Osteocyte (in vitro differentiated cells): Measurements from ENCODE around the gene UBAP1L. TPM values are rescaled to one million over a fixed set of nuclear protein-coding genes. Genes with fewer than 3 reads are reported as not detected.
"Not testable (repeated sequence)": the region's sequence is repeated elsewhere in the genome, so short reads cannot be mapped to it uniquely, and the experiment has no call there.

Experiments used
- DNase-seq: peaks from one replicate; pipeline ENCODE4 v3.0.0; 2021; ENCODE audit warnings: mixed read lengths; ENCODE audit not compliant: unreplicated experiment; ENCODE audit errors: extremely low spot score
- H3K27ac Mint-ChIP-seq: one replicate; pipeline ENCODE4 v1.8.0; 2021; ENCODE audit warnings: mild to moderate bottlenecking, mixed read lengths; ENCODE audit not compliant: unreplicated experiment
- H3K27me3 Mint-ChIP-seq: one replicate; pipeline ENCODE4 v1.8.0; 2021; ENCODE audit warnings: mixed read lengths; ENCODE audit not compliant: unreplicated experiment
- H3K36me3 Mint-ChIP-seq: one replicate; pipeline ENCODE4 v1.8.0; 2021; ENCODE audit warnings: mixed read lengths; ENCODE audit not compliant: unreplicated experiment
- H3K4me1 Mint-ChIP-seq: one replicate; pipeline ENCODE4 v1.8.0; 2021; ENCODE audit warnings: mixed read lengths; ENCODE audit not compliant: unreplicated experiment
- H3K4me3 Mint-ChIP-seq: one replicate; pipeline ENCODE4 v1.8.0; 2021; ENCODE audit warnings: mild to moderate bottlenecking, moderate library complexity, mixed read lengths; ENCODE audit not compliant: unreplicated experiment
- H3K9me3 Mint-ChIP-seq: one replicate; pipeline ENCODE4 v1.8.0; 2021; ENCODE audit warnings: mixed read lengths; ENCODE audit not compliant: unreplicated experiment
- total RNA-seq: library from RNA; stranded (reverse); gene quantifications from 2 replicates; pipeline ENCODE4 v1.2.1, GENCODE V29; 2021
- TF ChIP-seq, protein P1 (sequence below): fragments of 200-600 bp; sonication (generic); IDR thresholded peaks from 2 replicates; pipeline ENCODE4 v1.5.0; 2021; ENCODE audit warnings: antibody characterized with exemption, mild to moderate bottlenecking, moderate library complexity

The UBAP1L gene
- total RNA-seq, 1 donor from 2014 or later, result 5.4 TPM

DNA sequence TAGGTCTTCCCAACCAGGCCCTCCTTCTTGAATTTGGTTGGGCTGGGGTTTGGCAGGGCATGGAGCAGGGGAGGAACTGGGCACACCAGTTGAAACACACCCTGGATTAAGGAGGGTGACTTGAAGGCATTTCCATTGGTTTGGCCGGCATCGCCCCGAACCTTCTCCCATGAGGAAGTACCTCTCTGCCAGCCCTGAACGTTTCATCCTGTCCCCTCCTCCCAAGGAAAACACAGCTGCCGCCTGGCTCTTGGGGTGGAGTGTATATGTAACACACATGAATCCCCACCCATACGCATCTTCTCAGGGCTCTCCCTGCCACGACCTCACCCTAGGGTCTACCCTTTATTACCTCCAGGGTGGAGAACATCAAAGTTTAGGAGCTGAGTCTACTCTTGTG is 14.6 kb downstream of the UBAP1L start:
- Mint-ChIP-seq H3K4me1 (peaks cover 21% of the 10 kb centered on the region), H3K27me3 (no peaks in the 10 kb centered on the region), H3K36me3 (peaks cover 42% of the 10 kb centered on the region), H3K27ac (no peak overlapping the region), H3K4me3 (no peak overlapping the region), H3K9me3 (no peaks in the 10 kb centered on the region)
- DNase-seq, result no peak
- TF ChIP-seq, protein P1, sequence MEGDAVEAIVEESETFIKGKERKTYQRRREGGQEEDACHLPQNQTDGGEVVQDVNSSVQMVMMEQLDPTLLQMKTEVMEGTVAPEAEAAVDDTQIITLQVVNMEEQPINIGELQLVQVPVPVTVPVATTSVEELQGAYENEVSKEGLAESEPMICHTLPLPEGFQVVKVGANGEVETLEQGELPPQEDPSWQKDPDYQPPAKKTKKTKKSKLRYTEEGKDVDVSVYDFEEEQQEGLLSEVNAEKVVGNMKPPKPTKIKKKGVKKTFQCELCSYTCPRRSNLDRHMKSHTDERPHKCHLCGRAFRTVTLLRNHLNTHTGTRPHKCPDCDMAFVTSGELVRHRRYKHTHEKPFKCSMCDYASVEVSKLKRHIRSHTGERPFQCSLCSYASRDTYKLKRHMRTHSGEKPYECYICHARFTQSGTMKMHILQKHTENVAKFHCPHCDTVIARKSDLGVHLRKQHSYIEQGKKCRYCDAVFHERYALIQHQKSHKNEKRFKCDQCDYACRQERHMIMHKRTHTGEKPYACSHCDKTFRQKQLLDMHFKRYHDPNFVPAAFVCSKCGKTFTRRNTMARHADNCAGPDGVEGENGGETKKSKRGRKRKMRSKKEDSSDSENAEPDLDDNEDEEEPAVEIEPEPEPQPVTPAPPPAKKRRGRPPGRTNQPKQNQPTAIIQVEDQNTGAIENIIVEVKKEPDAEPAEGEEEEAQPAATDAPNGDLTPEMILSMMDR, result no peak

DNA sequence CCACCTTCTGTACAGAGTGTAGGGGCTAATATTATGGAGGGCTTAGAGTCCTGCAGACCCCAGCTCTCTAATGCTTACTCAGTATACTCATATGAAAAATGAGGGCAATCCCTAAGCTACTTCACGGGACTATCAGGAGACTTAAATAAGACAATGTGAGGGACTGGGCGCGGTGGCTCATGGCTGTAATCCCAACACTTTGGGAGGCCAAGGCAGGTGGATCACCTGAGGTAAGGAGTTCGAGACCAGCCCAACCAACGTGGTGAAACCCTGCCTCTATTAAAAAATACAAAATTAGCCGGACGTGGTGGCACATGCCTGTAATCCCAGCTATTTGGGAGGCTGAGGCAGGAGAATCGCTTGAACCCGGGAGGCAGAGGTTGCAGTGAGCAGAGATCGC is 15.2 kb downstream of the UBAP1L start:
- not testable (repeated sequence) for H3K4me3 Mint-ChIP-seq, DNase-seq, H3K27me3 Mint-ChIP-seq, H3K9me3 Mint-ChIP-seq, H3K27ac Mint-ChIP-seq
- peaks cover 36% of the 10 kb centered on the region for H3K36me3 Mint-ChIP-seq
- H3K4me1 Mint-ChIP-seq, result peaks cover 24% of the 10 kb centered on the region

DNA sequence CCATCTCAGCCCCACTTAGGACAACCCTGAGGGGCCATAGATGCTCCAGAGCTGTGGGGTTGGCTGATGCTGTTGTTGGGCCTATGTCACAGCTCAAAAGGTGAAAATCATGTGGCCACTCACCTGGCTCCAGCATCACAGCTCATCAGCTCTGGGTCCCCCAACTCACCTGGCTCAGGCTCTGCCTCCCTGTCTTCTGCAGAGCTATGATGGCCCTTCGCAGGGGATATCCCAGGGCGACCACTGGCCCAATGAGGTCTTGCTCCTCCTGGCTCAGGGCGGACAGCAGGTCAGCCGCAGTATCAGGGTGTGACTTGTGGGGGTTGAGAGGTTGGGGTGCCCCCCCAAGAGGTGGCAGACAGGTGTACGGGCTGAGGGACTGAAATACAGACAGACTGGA is 15.7 kb downstream of the UBAP1L start:
- Mint-ChIP-seq H3K4me3 (no peak overlapping the region), H3K27me3 (no peaks in the 10 kb centered on the region), H3K27ac (no peak overlapping the region), H3K9me3 (no peaks in the 10 kb centered on the region), H3K4me1 (peaks cover 24% of the 10 kb centered on the region), H3K36me3 (peaks cover 36% of the 10 kb centered on the region)
- TF ChIP-seq, protein P1, result no peak
- DNase-seq, result no peak

DNA sequence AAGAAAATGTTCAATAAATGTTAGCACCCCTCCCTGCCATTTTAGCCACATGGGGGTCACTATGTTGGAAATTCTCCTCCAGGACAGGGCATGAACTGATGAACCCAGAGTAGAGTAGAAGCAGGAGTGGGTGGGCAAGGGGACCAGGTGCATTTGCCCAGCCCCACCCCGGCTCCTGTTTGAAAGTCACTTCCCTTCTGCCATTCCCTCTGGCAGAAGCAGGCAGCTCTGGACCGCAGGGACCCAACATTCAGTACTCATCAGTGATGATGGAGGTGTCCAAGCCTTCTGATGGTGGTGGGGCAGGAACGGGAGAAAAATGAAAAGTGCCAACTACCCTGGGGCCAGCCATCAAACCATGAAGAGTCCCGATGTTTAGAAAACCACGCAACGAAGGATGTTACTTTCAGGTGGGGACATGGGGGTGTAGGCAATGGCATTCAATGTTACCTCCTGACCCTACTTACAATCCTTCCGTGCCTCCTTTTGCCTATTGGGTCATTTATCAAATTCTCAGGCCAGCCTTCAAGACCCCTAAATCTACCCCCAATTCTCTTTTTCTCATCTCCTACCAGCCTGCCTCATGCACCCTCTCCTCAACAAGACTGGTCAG is 17.2 kb downstream of the UBAP1L start:
- peaks cover 24% of the 10 kb centered on the region for H3K4me1 Mint-ChIP-seq
- H3K27ac Mint-ChIP-seq, result no peak overlapping the region
- H3K36me3 Mint-ChIP-seq, result peaks cover 33% of the 10 kb centered on the region
- no peak overlapping the region for H3K4me3 Mint-ChIP-seq
- no peaks in the 10 kb centered on the region for H3K9me3 Mint-ChIP-seq
- no peak for DNase-seq
- TF ChIP-seq, protein P1, result no peak
- H3K27me3 Mint-ChIP-seq, result no peaks in the 10 kb centered on the region

DNA sequence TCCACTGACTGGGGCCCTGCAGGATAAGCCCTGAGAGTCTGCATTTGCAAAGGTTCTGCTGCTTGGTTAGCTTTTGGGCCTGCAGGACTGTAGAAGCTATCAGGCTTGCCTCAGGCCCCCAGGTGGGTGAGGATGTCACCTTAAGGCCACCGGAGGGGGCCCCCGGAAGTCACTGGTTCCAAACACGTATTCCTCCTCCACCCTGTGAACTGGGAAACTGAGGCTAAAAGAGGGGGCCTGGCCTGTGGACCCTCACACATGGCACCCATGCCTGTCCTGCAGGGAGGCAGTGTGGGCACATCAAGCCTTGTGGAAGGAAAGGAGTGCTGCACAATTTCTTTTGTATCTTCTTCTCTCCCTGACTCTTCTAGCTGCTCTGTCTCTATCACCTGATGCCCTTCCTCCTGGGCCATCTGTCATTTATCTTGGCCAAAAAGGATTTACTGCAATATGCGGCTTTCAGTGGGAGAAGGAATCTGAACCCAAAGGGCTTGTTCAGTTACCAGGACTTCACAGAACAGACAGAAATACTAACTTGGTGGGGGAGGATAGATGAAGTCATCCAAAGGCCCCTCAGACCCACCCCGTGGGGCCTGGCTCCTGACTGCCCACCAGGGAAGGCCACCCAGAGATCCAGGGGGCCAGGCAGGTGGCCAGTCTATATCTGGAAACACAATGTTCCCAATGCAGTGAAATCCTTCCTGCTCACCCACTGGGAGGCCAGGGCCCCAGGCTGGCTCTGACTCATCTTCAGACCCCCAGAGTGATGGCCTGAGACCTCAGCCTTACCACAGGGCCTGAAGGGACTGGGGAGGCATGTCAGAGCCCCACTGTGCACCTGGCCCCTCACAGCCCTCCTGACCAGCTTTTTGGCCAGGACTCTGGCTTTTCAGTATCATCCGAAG is 18.3 kb downstream of the UBAP1L start:
- peaks cover 32% of the 10 kb centered on the region for H3K36me3 Mint-ChIP-seq

More for the DNA sequence above, 18.3 kb downstream of the UBAP1L start:
- no peaks in the 10 kb centered on the region for H3K9me3 Mint-ChIP-seq
- no peak overlapping the region for H3K4me3 Mint-ChIP-seq
- TF ChIP-seq, protein P1, result no peak
- no peaks in the 10 kb centered on the region for H3K27me3 Mint-ChIP-seq
- peak overlapping the region; percentile 20 for H3K27ac Mint-ChIP-seq
- peaks cover 24% of the 10 kb centered on the region for H3K4me1 Mint-ChIP-seq
- DNase-seq, result no peak
